NCI-H774 (cell line): ENCODE results near the gene DLGAP1.

Experiments used
- DNase-seq: peaks from one replicate; lab custom pipeline; 2025; lab: John Stamatoyannopoulos, UW

Gene DLGAP1

DNA sequence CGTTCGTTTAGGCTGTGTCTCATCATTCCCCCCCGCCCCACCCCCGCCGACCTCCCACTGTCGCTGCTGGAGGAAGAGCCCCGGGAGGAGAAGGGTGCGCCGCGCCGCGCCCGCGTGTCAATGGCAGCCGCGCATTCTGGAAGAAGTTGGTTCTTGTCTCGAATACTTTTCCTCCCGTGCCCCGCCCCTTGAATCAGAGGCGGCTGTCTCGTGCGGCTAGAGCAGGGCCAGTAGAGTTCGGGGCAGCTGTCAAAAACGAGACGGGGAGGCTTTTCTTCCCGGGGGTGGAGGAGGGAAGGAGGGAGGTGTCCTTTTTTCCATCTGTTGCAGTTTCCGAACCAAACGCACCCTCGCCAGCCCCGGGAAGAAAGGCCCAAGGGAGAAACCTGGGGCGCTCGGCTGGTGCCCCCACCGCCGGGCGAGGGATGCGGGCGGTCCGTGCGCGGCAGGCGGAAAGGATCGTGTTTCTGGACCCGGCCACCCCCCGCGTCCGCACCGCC is 1005.5 kb downstream of the DLGAP1 start:
- no peak for DNase-seq

DNA sequence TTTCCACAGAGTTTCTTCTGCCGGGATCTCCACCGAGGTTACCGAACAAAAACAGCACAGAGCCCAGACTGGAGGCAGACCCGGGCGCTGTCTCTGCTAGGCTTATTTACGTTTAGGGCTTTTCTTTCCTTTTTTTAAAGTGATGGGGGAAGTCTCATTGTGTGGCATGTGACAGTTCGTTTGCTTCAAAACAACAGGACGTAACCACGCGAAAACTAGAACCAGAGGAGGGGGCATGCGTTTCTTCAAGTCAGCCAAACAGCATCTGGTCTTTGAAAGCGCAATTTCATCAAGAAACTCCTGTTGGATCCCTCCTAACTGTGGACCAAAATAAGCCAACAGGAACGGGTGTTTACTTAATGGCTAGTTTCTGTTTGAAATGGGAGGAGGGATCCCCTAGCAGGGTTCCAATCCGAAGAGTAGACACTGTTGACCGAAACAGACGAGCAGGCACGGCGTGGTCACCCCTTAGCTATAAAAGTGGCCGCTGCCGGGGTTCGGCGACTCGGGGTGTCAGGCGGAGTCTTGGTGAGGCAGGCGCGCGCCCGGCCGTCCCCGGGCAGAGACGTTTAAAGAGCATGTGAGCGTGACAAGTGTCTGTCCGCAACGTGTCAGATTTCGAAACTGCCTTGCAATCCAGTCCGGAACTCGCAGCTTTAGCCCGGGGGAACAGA is 1006.1 kb downstream of the DLGAP1 start:
- DNase-seq = no peak

GRCh38 chr18:3447895-3448837 is 1006.9 kb downstream of the DLGAP1 start:
- DNase-seq = peak; percentile 89

GRCh38 chr18:3447068-3447894 is 1007.8 kb downstream of the DLGAP1 start:
- DNase-seq = no peak
